Cardiac muscle cell (in vitro differentiated cells and primary cell): ENCODE results near the gene ATF2. TPM values are rescaled to one million over a fixed set of nuclear protein-coding genes. Genes with fewer than 3 reads are reported as not detected.
A peak's percentile ranks its signal among the peaks of the same experiment; 100 is the strongest.

Experiments used
- DNase-seq, 2 donors: peaks; one replicate each; pipeline versions ENCODE4 v3.0.0 to v3.0.0-alpha.2; 2010 to 2017; ENCODE audit warnings: low read depth in 1 of 2, low spot score in 1 of 2
- H3K27ac ChIP-seq: fragments of 200-600 bp; sonication (generic); 2 replicates; pipeline ENCODE4 v1.5.1; 2016
- H3K27me3 ChIP-seq: fragments of 200-600 bp; sonication (generic); 2 replicates; pipeline ENCODE4 v1.6.0; 2016; ENCODE audit warnings: control low read depth
- H3K36me3 ChIP-seq: fragments of 200-600 bp; sonication (generic); 2 replicates; pipeline ENCODE4 v1.5.1; 2016; ENCODE audit warnings: control low read depth
- H3K4me1 ChIP-seq: fragments of 200-600 bp; sonication (generic); 2 replicates; pipeline ENCODE4 v1.8.1; 2017; ENCODE audit warnings: low read depth, mild to moderate bottlenecking, mixed run types
- H3K4me3 ChIP-seq: fragments of 200-600 bp; sonication (generic); 2 replicates; pipeline ENCODE4 v1.5.1; 2016; ENCODE audit warnings: mild to moderate bottlenecking
- H3K9me3 ChIP-seq: fragments of 200-600 bp; sonication (generic); 2 replicates; pipeline ENCODE4 v1.5.1; 2017; ENCODE audit warnings: low read depth, mild to moderate bottlenecking, control low read depth
- CTCF ChIP-seq: IDR thresholded peaks from 2 replicates; pipeline ENCODE4 v1.5.1; 2012; ENCODE audit warnings: low read depth, mild to moderate bottlenecking, low read length
- polyA plus RNA-seq: library from polyadenylated mRNA; unstranded; fragments of >200 nt; fragmentation: Nextera tagmentation; extraction: Ambion mirVana; gene quantifications from 2 replicates; pipeline ENCODE4 v1.2.1, GENCODE V29; 2016
- total RNA-seq: library from RNA; depleted of rRNA; stranded (reverse); fragments of >200 nt; gene quantifications from 2 replicates; pipeline ENCODE4 v1.2.3, GENCODE V29; 2016

ATF2 gene
- total and polyA plus RNA-seq, 2 experiments from 2014 or later = 25.7 to 40.9 TPM

- no peak overlapping the region for H3K4me3 ChIP-seq
- peaks cover 7% of the 10 kb centered on the region for H3K4me1 ChIP-seq
- H3K27me3 ChIP-seq = no peaks in the 10 kb centered on the region
- no peaks in the 10 kb centered on the region for H3K36me3 ChIP-seq
- DNase-seq = no peak
- no peak overlapping the region for H3K27ac ChIP-seq
- TF ChIP-seq CTCF = no peak
- no peaks in the 10 kb centered on the region for H3K9me3 ChIP-seq
Measured at GRCh38 chr2:175037941-175038340, 130.1 kb downstream of the ATF2 start.

GRCh38 chr2:175036582-175037018, 131.4 kb downstream of the ATF2 start:
- Histone ChIP-seq H3K27ac (no peak overlapping the region), H3K36me3 (no peaks in the 10 kb centered on the region), H3K4me1 (peaks cover 7% of the 10 kb centered on the region), H3K9me3 (no peaks in the 10 kb centered on the region), H3K4me3 (no peak overlapping the region), H3K27me3 (no peaks in the 10 kb centered on the region)
- TF ChIP-seq CTCF = peak; percentile 34
- DNase-seq = peak; percentile 38 to 43

GRCh38 chr2:175035806-175036205, 132.2 kb downstream of the ATF2 start:
- peaks cover 7% of the 10 kb centered on the region for H3K4me1 ChIP-seq
- H3K27me3 ChIP-seq = no peaks in the 10 kb centered on the region
- H3K27ac ChIP-seq = no peak overlapping the region
- TF ChIP-seq CTCF = no peak
- H3K9me3 ChIP-seq = no peaks in the 10 kb centered on the region
- DNase-seq = no peak
- no peaks in the 10 kb centered on the region for H3K36me3 ChIP-seq
- H3K4me3 ChIP-seq = no peak overlapping the region

- Histone ChIP-seq H3K27me3 (no peaks in the 10 kb centered on the region), H3K27ac (no peak overlapping the region), H3K4me1 (peaks cover 7% of the 10 kb centered on the region), H3K4me3 (no peak overlapping the region), H3K9me3 (no peaks in the 10 kb centered on the region), H3K36me3 (no peaks in the 10 kb centered on the region)
- DNase-seq = no peak
- no peak for TF ChIP-seq CTCF
Measured at GRCh38 chr2:175034716-175035115, 133.3 kb downstream of the ATF2 start.

GRCh38 chr2:175030380-175031271, 137.4 kb downstream of the ATF2 start:
- TF ChIP-seq CTCF = peak; percentile 45
- Histone ChIP-seq H3K9me3 (no peaks in the 10 kb centered on the region), H3K27ac (no peak overlapping the region), H3K36me3 (no peaks in the 10 kb centered on the region), H3K4me1 (peaks cover 2% of the 10 kb centered on the region), H3K4me3 (no peak overlapping the region), H3K27me3 (no peaks in the 10 kb centered on the region)
- peak; percentile 54 to 65 for DNase-seq
